Measurements from ENCODE around the gene SBK3.

DNA sequence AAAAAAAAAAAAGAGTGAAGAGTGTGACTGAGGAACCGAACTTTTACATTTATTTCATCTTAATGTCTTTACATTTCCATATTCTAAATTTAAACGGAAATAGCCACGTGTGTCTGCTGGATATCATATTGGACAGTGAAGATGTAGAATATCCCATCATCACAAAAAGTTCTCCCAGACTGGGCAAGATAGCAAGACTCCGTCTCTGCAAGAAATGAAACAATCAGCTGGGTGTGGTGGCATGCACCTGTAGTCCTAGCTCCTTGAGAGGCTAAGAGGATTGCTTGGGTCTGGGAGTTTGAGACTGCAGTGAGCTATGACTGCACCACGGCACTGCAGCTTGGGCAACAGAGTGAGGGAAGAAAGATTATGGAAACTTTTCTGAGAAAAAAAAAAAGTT, 31.4 kb upstream of the SBK3 start:
- no peak for TF ChIP-seq EP300 (IDR thresholded peaks at IDR 0.05; ENCODE audit: borderline replicate concordance in 1 of 2, control insufficient read depth in 1 of 2, low read depth in 2 of 2, low read length in 2 of 2)
- TF ChIP-seq RFX5 (IDR thresholded peaks at IDR 0.05; ENCODE audit: low read depth, low read length): no peak
- TF ChIP-seq, protein P1, sequence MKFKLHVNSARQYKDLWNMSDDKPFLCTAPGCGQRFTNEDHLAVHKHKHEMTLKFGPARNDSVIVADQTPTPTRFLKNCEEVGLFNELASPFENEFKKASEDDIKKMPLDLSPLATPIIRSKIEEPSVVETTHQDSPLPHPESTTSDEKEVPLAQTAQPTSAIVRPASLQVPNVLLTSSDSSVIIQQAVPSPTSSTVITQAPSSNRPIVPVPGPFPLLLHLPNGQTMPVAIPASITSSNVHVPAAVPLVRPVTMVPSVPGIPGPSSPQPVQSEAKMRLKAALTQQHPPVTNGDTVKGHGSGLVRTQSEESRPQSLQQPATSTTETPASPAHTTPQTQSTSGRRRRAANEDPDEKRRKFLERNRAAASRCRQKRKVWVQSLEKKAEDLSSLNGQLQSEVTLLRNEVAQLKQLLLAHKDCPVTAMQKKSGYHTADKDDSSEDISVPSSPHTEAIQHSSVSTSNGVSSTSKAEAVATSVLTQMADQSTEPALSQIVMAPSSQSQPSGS (IDR thresholded peaks at IDR 0.05; ENCODE audit: low read length): no peak
- TF ChIP-seq, protein P2, sequence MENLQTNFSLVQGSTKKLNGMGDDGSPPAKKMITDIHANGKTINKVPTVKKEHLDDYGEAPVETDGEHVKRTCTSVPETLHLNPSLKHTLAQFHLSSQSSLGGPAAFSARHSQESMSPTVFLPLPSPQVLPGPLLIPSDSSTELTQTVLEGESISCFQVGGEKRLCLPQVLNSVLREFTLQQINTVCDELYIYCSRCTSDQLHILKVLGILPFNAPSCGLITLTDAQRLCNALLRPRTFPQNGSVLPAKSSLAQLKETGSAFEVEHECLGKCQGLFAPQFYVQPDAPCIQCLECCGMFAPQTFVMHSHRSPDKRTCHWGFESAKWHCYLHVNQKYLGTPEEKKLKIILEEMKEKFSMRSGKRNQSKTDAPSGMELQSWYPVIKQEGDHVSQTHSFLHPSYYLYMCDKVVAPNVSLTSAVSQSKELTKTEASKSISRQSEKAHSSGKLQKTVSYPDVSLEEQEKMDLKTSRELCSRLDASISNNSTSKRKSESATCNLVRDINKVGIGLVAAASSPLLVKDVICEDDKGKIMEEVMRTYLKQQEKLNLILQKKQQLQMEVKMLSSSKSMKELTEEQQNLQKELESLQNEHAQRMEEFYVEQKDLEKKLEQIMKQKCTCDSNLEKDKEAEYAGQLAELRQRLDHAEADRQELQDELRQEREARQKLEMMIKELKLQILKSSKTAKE (IDR thresholded peaks at IDR 0.05; ENCODE audit: low read depth, poor library complexity, severe bottlenecking): no peak
- no peak for TF ChIP-seq ESRRA (IDR thresholded peaks at IDR 0.05; ENCODE audit: low read length)
- TF ChIP-seq, protein P3, sequence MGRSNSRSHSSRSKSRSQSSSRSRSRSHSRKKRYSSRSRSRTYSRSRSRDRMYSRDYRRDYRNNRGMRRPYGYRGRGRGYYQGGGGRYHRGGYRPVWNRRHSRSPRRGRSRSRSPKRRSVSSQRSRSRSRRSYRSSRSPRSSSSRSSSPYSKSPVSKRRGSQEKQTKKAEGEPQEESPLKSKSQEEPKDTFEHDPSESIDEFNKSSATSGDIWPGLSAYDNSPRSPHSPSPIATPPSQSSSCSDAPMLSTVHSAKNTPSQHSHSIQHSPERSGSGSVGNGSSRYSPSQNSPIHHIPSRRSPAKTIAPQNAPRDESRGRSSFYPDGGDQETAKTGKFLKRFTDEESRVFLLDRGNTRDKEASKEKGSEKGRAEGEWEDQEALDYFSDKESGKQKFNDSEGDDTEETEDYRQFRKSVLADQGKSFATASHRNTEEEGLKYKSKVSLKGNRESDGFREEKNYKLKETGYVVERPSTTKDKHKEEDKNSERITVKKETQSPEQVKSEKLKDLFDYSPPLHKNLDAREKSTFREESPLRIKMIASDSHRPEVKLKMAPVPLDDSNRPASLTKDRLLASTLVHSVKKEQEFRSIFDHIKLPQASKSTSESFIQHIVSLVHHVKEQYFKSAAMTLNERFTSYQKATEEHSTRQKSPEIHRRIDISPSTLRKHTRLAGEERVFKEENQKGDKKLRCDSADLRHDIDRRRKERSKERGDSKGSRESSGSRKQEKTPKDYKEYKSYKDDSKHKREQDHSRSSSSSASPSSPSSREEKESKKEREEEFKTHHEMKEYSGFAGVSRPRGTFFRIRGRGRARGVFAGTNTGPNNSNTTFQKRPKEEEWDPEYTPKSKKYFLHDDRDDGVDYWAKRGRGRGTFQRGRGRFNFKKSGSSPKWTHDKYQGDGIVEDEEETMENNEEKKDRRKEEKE (IDR thresholded peaks at IDR 0.05): no peak
- TF ChIP-seq POLR2A (IDR thresholded peaks at IDR 0.05; ENCODE audit: low read depth, low read length): no peak
- TF ChIP-seq NKRF (conservative IDR thresholded peaks at IDR 0.05): no peak
- TF ChIP-seq, protein P4, sequence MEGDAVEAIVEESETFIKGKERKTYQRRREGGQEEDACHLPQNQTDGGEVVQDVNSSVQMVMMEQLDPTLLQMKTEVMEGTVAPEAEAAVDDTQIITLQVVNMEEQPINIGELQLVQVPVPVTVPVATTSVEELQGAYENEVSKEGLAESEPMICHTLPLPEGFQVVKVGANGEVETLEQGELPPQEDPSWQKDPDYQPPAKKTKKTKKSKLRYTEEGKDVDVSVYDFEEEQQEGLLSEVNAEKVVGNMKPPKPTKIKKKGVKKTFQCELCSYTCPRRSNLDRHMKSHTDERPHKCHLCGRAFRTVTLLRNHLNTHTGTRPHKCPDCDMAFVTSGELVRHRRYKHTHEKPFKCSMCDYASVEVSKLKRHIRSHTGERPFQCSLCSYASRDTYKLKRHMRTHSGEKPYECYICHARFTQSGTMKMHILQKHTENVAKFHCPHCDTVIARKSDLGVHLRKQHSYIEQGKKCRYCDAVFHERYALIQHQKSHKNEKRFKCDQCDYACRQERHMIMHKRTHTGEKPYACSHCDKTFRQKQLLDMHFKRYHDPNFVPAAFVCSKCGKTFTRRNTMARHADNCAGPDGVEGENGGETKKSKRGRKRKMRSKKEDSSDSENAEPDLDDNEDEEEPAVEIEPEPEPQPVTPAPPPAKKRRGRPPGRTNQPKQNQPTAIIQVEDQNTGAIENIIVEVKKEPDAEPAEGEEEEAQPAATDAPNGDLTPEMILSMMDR (IDR thresholded peaks at IDR 0.05 in 2 of 3, conservative IDR thresholded peaks at IDR 0.05 in 1 of 3; ENCODE audit: control insufficient read depth in 2 of 3, extremely low read depth in 1 of 3, insufficient read depth in 1 of 3, low read depth in 3 of 3, low read length in 3 of 3): no peak
- TF ChIP-seq, protein P5, sequence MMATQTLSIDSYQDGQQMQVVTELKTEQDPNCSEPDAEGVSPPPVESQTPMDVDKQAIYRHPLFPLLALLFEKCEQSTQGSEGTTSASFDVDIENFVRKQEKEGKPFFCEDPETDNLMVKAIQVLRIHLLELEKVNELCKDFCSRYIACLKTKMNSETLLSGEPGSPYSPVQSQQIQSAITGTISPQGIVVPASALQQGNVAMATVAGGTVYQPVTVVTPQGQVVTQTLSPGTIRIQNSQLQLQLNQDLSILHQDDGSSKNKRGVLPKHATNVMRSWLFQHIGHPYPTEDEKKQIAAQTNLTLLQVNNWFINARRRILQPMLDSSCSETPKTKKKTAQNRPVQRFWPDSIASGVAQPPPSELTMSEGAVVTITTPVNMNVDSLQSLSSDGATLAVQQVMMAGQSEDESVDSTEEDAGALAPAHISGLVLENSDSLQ (IDR thresholded peaks at IDR 0.05): no peak
- no peak for TF ChIP-seq ZNF687 (IDR thresholded peaks at IDR 0.05)
- no peak for TF ChIP-seq MYB (IDR thresholded peaks at IDR 0.05; ENCODE audit: borderline replicate concordance, low read depth, low read length)
- no peak for TF ChIP-seq POLR2AphosphoS5 (IDR thresholded peaks at IDR 0.05; ENCODE audit: low read length)
